ENCODE data around the gene HDDC3. TPM values are rescaled to one million over a fixed set of nuclear protein-coding genes. Genes with fewer than 3 reads are reported as not detected.
A peak's percentile ranks its signal among the peaks of the same experiment; 100 is the strongest.

Gene HDDC3
- total and polyA plus RNA-seq, 9 of the 15 experiments (the other 6 are each of a cell fraction or from before 2014, with no cell fraction given): 14.9 to 55.8 (median 36.9) TPM

DNA sequence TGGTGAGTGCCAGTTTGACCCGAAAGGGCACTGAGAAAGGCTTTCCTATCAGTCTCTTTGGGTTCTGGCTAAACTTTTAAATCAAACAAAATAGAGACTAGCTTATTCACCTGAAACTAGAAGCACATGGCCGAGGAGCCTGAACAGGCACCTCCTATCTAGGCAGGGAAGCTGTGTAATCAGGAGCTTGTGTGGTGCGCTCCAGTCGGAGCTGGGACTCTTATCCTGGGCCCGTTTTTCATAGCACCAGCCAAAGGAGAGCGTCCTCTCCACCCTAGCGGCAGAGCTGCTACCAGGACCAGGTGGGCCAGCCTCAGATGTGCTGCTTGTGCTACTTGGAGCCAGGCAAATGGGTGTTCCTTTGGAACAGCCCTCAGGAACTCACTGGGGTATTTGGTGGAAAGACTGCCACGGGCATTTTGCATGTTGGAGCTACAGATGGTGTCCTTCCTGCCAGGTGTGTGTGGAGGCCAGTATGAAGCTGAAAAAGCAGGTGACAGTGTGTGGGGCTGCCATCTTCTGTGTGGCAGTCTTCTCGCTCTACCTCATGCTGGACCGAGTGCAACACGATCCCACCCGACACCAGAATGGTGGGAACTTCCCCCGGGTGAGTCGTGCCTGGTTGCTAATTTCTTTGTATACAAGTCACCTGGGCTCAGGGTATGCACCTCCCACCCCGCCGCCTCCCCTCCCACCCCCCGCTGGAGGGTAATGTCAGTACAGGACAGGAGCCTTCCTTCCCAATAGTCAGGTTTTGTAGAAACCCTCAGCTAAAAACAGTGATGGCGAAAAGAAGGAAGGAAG, 28.4 kb downstream of the HDDC3 start (continued):
- TF ChIP-seq MYC (IDR thresholded peaks at IDR 0.05; ENCODE audit: low read depth, low read length) (peak; percentile 80), MYC (CRISPR knock-in tag; IDR thresholded peaks at IDR 0.05; ENCODE audit: borderline replicate concordance, low read depth) (no peak), BRD4 (IDR thresholded peaks at IDR 0.05) (no peak), ZNF41 (CRISPR knock-in tag; conservative IDR thresholded peaks at IDR 0.05) (no peak), BCOR (IDR thresholded peaks at IDR 0.05) (no peak), ZNF121 (CRISPR knock-in tag; conservative IDR thresholded peaks at IDR 0.05) (no peak), THAP12 (CRISPR knock-in tag; IDR thresholded peaks at IDR 0.05) (no peak), TCF3 (CRISPR knock-in tag; IDR thresholded peaks at IDR 0.05) (0 out of 2 replicates have a peak, but pooled peaks have one; percentile 27), RFX1 (IDR thresholded peaks at IDR 0.05) (no peak), CCAR2 (IDR thresholded peaks at IDR 0.05; ENCODE audit: low read depth, low read length) (no peak), NR1H2 (CRISPR knock-in tag; IDR thresholded peaks at IDR 0.05) (no peak), SMARCE1 (IDR thresholded peaks at IDR 0.05) (0 out of 2 replicates have a peak, but pooled peaks have one; percentile 14), E2F6 (IDR thresholded peaks at IDR 0.05; ENCODE audit: borderline replicate concordance in 1 of 2, extremely low read depth in 1 of 2, insufficient read depth in 1 of 2, insufficient read length in 1 of 2, low read depth in 1 of 2, low read length in 1 of 2, poor library complexity in 1 of 2, severe bottlenecking in 1 of 2) (peak; percentile 28 to 54), EZH2 (IDR thresholded peaks at IDR 0.05; ENCODE audit: borderline replicate concordance, low read depth, low read length) (no peak), ZNF76 (CRISPR knock-in tag; IDR thresholded peaks at IDR 0.05; ENCODE audit: borderline replicate concordance) (no peak)
- TF ChIP-seq, protein P1, sequence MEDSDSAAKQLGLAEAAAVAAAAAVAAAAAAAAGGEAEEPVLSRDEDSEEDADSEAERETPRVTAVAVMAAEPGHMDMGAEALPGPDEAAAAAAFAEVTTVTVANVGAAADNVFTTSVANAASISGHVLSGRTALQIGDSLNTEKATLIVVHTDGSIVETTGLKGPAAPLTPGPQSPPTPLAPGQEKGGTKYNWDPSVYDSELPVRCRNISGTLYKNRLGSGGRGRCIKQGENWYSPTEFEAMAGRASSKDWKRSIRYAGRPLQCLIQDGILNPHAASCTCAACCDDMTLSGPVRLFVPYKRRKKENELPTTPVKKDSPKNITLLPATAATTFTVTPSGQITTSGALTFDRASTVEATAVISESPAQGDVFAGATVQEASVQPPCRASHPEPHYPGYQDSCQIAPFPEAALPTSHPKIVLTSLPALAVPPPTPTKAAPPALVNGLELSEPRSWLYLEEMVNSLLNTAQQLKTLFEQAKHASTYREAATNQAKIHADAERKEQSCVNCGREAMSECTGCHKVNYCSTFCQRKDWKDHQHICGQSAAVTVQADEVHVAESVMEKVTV (CRISPR knock-in tag; IDR thresholded peaks at IDR 0.05): no peak
- TF ChIP-seq, protein P2, sequence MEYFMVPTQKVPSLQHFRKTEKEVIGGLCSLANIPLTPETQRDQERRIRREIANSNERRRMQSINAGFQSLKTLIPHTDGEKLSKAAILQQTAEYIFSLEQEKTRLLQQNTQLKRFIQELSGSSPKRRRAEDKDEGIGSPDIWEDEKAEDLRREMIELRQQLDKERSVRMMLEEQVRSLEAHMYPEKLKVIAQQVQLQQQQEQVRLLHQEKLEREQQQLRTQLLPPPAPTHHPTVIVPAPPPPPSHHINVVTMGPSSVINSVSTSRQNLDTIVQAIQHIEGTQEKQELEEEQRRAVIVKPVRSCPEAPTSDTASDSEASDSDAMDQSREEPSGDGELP (CRISPR knock-in tag; IDR thresholded peaks at IDR 0.05; ENCODE audit: borderline replicate concordance): peak; percentile 28; the same call in 1 of the 2 replicates
- TF ChIP-seq, protein P3, sequence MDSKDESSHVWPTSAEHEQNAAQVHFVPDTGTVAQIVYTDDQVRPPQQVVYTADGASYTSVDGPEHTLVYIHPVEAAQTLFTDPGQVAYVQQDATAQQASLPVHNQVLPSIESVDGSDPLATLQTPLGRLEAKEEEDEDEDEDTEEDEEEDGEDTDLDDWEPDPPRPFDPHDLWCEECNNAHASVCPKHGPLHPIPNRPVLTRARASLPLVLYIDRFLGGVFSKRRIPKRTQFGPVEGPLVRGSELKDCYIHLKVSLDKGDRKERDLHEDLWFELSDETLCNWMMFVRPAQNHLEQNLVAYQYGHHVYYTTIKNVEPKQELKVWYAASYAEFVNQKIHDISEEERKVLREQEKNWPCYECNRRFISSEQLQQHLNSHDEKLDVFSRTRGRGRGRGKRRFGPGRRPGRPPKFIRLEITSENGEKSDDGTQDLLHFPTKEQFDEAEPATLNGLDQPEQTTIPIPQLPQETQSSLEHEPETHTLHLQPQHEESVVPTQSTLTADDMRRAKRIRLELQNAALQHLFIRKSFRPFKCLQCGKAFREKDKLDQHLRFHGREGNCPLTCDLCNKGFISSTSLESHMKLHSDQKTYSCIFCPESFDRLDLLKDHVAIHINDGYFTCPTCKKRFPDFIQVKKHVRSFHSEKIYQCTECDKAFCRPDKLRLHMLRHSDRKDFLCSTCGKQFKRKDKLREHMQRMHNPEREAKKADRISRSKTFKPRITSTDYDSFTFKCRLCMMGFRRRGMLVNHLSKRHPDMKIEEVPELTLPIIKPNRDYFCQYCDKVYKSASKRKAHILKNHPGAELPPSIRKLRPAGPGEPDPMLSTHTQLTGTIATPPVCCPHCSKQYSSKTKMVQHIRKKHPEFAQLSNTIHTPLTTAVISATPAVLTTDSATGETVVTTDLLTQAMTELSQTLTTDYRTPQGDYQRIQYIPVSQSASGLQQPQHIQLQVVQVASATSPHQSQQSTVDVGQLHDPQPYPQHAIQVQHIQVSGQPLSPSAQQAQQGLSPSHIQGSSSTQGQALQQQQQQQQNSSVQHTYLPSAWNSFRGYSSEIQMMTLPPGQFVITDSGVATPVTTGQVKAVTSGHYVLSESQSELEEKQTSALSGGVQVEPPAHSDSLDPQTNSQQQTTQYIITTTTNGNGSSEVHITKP (IDR thresholded peaks at IDR 0.05; ENCODE audit: partially characterized antibody): no peak
